SK-N-MC (cell line): ENCODE measurements around the gene OTUB1.

Experiments used
- EZH2 ChIP-seq: fragments of 200-600 bp; sonication (generic); IDR thresholded peaks from one replicate; pipeline ENCODE4 v1.6.1; 2017; ENCODE audit warnings: antibody characterized with exemption
- FOXP2 ChIP-seq: optimal IDR thresholded peaks from 2 replicates; pipeline ENCODE3; 2011; ENCODE audit warnings: mild to moderate bottlenecking, moderate library complexity; ENCODE audit not compliant: insufficient read depth; ENCODE audit errors: extremely low read length, control extremely low read depth
- POLR2AphosphoS5 ChIP-seq: IDR thresholded peaks from 2 replicates; pipeline ENCODE4 v1.6.1; 2012; ENCODE audit warnings: mild to moderate bottlenecking, low read depth, low read length, borderline replicate concordance

DNA sequence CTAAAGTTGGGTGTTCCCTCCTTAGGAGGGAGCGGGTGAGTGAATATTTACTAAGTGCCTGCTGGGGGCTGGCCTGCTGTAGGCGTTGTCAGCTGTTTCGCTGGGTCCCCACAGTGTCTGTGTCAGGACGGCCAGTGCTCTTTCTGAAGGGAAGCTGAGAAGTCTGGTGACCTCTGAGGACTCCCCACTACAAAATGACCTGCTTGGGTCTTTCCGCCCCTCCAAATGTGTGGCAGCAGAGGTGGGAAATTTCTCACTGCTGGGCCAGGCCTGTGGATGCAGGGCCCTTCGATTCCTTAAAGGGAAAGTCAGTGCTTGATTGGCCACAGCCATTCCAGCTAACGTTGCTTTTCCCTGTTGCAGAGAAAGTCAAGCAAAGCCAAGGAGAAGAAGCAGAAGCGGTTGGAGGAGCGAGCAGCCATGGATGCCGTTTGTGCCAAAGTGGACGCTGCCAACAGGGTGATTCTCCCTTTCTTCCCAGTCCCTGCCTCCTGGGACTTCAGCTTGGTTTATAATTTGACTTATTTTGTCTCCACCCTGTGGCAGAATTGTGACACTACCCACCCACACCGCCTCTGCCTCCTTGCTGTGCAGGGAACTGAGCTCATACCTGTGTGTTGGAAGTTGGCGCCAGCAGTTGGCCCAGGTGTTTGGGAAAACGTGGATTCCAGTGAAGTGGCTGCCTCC lies 40.6 kb upstream of the OTUB1 start:
- TF ChIP-seq EZH2: no peak
- TF ChIP-seq POLR2AphosphoS5: no peak
- TF ChIP-seq FOXP2: no peak
